ENCODE measurements around the gene MCCC1. TPM values are rescaled to one million over a fixed set of nuclear protein-coding genes. Genes with fewer than 3 reads are reported as not detected.

Gene MCCC1
- total RNA-seq, 1 experiment from 2014 or later = 74.7 TPM

GRCh38 chr3:183022936-183023516 lies 76.3 kb downstream of the MCCC1 start:
- DNase-seq = no peak
- intact Hi-C loops (cut with micrococcal nuclease; ENCODE audit: unreplicated experiment) = no loop called here
- CTCF ChIA-PET = no interaction called here
- Mint-ChIP-seq H3K36me3 (ENCODE audit: insufficient read depth, unreplicated experiment) (peaks cover 18% of the 10 kb centered on the region), H3K27ac (ENCODE audit: unreplicated experiment) (no peak overlapping the region), H3K4me3 (ENCODE audit: low read depth, unreplicated experiment) (no peak overlapping the region), H3K9me3 (ENCODE audit: low read depth, unreplicated experiment) (no peaks in the 10 kb centered on the region), H3K27me3 (ENCODE audit: unreplicated experiment) (no peaks in the 10 kb centered on the region), H3K4me1 (ENCODE audit: low read depth, unreplicated experiment) (no peaks in the 10 kb centered on the region)
- TF ChIP-seq CTCF (IDR thresholded peaks at IDR 0.05; ENCODE audit: unreplicated experiment) = no peak
- BruUV-seq (replicated peaks) = no TSS peak

GRCh38 chr3:183018421-183019192 lies 80.7 kb downstream of the MCCC1 start:
- H3K4me1 Mint-ChIP-seq (ENCODE audit: low read depth, unreplicated experiment) = no peaks in the 10 kb centered on the region
- intact Hi-C loops (cut with micrococcal nuclease; ENCODE audit: unreplicated experiment) = no loop called here
- H3K36me3 Mint-ChIP-seq (ENCODE audit: insufficient read depth, unreplicated experiment) = peaks cover 24% of the 10 kb centered on the region
- H3K27ac Mint-ChIP-seq (ENCODE audit: unreplicated experiment) = no peak overlapping the region
- DNase-seq = no peak
- TF ChIP-seq CTCF (IDR thresholded peaks at IDR 0.05; ENCODE audit: unreplicated experiment) = no peak
- no TSS peak for BruUV-seq (replicated peaks)
- no peaks in the 10 kb centered on the region for H3K9me3 Mint-ChIP-seq (ENCODE audit: low read depth, unreplicated experiment)
- H3K27me3 Mint-ChIP-seq (ENCODE audit: unreplicated experiment) = no peaks in the 10 kb centered on the region
- H3K4me3 Mint-ChIP-seq (ENCODE audit: low read depth, unreplicated experiment) = no peak overlapping the region
- CTCF ChIA-PET = no interaction called here

GRCh38 chr3:183015185-183015584 lies 84.1 kb downstream of the MCCC1 start:
- intact Hi-C loops (cut with micrococcal nuclease; ENCODE audit: unreplicated experiment) = no loop called here
- peaks cover 19% of the 10 kb centered on the region for H3K36me3 Mint-ChIP-seq (ENCODE audit: insufficient read depth, unreplicated experiment)
- CTCF ChIA-PET = no interaction called here
- no peaks in the 10 kb centered on the region for H3K9me3 Mint-ChIP-seq (ENCODE audit: low read depth, unreplicated experiment)
- H3K27ac Mint-ChIP-seq (ENCODE audit: unreplicated experiment) = no peak overlapping the region
- no peak for DNase-seq
- H3K4me3 Mint-ChIP-seq (ENCODE audit: low read depth, unreplicated experiment) = no peak overlapping the region
- BruUV-seq (replicated peaks) = no TSS peak
- no peaks in the 10 kb centered on the region for H3K4me1 Mint-ChIP-seq (ENCODE audit: low read depth, unreplicated experiment)
- H3K27me3 Mint-ChIP-seq (ENCODE audit: unreplicated experiment) = no peaks in the 10 kb centered on the region
- no peak for TF ChIP-seq CTCF (IDR thresholded peaks at IDR 0.05; ENCODE audit: unreplicated experiment)

GRCh38 chr3:183013856-183014255 lies 85.4 kb downstream of the MCCC1 start:
- TF ChIP-seq CTCF (IDR thresholded peaks at IDR 0.05; ENCODE audit: unreplicated experiment) = no peak
- no TSS peak for BruUV-seq (replicated peaks)
- H3K36me3 Mint-ChIP-seq (ENCODE audit: insufficient read depth, unreplicated experiment) = peaks cover 19% of the 10 kb centered on the region
- intact Hi-C loops (cut with micrococcal nuclease; ENCODE audit: unreplicated experiment) = no loop called here
- no peaks in the 10 kb centered on the region for H3K9me3 Mint-ChIP-seq (ENCODE audit: low read depth, unreplicated experiment)
- no peaks in the 10 kb centered on the region for H3K4me1 Mint-ChIP-seq (ENCODE audit: low read depth, unreplicated experiment)
- no peak overlapping the region for H3K4me3 Mint-ChIP-seq (ENCODE audit: low read depth, unreplicated experiment)
- no peak overlapping the region for H3K27ac Mint-ChIP-seq (ENCODE audit: unreplicated experiment)
- CTCF ChIA-PET = no interaction called here
- no peaks in the 10 kb centered on the region for H3K27me3 Mint-ChIP-seq (ENCODE audit: unreplicated experiment)
- no peak for DNase-seq

Measured in Calu3 (cell line).